ENCODE results near the gene S100A7A.
A peak's percentile ranks its signal among the peaks of the same experiment; 100 is the strongest.

S100A7A gene

DNA sequence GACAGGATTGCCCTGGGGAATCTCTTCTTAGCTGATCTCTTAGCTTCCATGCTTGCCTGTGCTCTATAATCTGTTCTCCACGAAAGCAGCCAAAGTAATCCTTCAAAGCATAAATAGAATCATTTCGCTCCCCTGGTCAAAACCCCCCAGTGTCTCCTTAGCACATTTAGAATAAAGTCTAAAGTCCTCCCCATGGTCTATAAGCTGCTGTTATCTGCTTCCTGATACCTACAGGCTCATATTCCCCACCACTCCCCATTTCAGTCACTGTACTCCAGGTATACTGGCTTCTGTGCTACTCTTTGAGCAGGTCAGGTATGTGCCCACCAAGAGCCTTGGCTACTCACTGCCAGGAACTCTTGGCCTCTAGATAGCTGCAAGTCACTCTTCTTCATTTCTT, 43.7 kb upstream of the S100A7A start:
- TF ChIP-seq, protein P1, sequence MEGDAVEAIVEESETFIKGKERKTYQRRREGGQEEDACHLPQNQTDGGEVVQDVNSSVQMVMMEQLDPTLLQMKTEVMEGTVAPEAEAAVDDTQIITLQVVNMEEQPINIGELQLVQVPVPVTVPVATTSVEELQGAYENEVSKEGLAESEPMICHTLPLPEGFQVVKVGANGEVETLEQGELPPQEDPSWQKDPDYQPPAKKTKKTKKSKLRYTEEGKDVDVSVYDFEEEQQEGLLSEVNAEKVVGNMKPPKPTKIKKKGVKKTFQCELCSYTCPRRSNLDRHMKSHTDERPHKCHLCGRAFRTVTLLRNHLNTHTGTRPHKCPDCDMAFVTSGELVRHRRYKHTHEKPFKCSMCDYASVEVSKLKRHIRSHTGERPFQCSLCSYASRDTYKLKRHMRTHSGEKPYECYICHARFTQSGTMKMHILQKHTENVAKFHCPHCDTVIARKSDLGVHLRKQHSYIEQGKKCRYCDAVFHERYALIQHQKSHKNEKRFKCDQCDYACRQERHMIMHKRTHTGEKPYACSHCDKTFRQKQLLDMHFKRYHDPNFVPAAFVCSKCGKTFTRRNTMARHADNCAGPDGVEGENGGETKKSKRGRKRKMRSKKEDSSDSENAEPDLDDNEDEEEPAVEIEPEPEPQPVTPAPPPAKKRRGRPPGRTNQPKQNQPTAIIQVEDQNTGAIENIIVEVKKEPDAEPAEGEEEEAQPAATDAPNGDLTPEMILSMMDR (IDR thresholded peaks at IDR 0.05), result no peak
- no peaks in the 10 kb centered on the region for H3K27me3 ChIP-seq

DNA sequence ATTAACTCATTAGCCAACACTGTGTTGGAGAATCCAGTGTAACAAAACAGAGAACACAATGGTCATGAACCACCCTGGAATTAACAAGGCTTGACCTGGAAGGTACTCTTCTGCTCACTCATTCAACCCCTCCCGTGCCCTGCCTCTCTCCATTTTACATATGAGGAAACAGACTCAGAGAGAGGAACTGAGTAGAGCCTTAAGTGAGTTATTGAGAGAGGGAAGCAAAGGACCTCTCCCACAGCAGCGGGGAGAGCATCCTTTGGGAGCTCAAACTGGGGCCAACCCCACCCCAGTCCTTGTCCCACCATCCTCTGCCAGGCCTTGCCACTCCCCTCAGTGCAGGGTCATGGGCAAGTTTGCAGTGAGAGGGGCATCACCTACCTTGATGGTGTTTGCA, 42.2 kb upstream of the S100A7A start:
- Histone ChIP-seq H3K4me3 (ENCODE audit: low read depth in 1 of 2, low read length in 1 of 2) (peak overlapping the region; percentile 65 to 75), H3K9me3 (no peaks in the 10 kb centered on the region), H3K36me3 (peaks cover 9% of the 10 kb centered on the region), H3K27me3 (no peaks in the 10 kb centered on the region), H3K27ac (peak overlapping the region; percentile 100), H3K4me1 (ENCODE audit: control insufficient read depth in 1 of 2, insufficient read depth in 1 of 2, low read depth in 1 of 2, low read length in 1 of 2) (peaks cover 100% of the 10 kb centered on the region in 2 experiments)
- TF ChIP-seq, protein P1 (IDR thresholded peaks at IDR 0.05), result no peak

More for the DNA sequence above, 43.7 kb upstream of the S100A7A start:
- Histone ChIP-seq H3K27ac (peak overlapping the region; percentile 100), H3K36me3 (peaks cover 9% of the 10 kb centered on the region), H3K4me1 (ENCODE audit: control insufficient read depth in 1 of 2, insufficient read depth in 1 of 2, low read depth in 1 of 2, low read length in 1 of 2) (peaks cover 100% of the 10 kb centered on the region in 2 experiments), H3K9me3 (no peaks in the 10 kb centered on the region), H3K4me3 (ENCODE audit: low read depth in 1 of 2, low read length in 1 of 2) (peak overlapping the region; percentile 36 to 65)

DNA sequence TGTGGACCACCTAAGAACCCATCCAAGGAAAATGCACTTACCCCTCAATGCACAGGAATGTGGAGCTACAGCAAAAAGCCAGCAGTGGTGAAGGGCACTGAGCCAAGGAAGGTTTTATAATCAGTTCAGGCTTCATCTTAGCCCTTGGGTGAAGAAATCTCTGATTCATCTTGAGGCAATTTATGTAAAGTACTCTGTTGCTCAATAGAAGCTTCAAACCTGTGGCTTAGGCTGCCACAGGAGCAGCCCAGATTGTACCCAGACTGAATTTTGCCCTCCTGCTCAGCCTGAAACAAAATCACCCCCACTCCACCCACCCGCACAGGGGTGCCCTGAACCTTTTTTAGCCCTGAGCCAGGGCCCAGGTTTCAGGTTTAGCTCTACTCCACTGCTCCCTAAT, 40.8 kb upstream of the S100A7A start, which contains the start of gene S100A12:
Gene S100A12 (minus strand): TSS at position 111 of the 400 bp plus-strand sequence. CDS start 1,029 bp downstream, outside the sequence.
- TF ChIP-seq, protein P1 (IDR thresholded peaks at IDR 0.05), result no peak
- peaks cover 9% of the 10 kb centered on the region for H3K36me3 ChIP-seq
- H3K9me3 ChIP-seq, result no peaks in the 10 kb centered on the region
- peaks cover 92 to 94% of the 10 kb centered on the region in 2 experiments for H3K4me1 ChIP-seq (ENCODE audit: control insufficient read depth in 1 of 2, insufficient read depth in 1 of 2, low read depth in 1 of 2, low read length in 1 of 2)
- H3K27me3 ChIP-seq, result no peaks in the 10 kb centered on the region
- peak within 1 kb of the TSS; percentile 100 for H3K27ac ChIP-seq
- H3K4me3 ChIP-seq (ENCODE audit: low read depth in 1 of 2, low read length in 1 of 2), result peak within 1 kb of the TSS; percentile 65 to 75

DNA sequence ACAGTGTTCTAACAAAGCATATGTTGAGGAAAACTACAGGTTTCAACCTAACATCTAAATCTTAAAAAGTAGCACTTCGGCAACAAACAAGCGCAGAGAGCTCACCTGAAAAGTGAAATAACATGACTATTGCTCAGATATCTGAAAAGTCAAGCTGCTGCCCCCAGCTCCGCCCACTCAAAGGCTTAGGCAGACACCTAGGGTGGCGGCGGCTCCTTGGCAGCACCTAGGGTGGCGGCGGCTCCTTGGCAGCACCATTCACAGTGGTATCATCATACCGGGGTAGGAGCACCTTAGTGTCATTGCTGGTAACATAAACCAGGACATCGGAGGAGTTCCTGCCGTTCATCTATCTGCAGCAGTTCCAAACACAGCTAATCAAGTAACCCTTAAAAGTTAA, 36.7 kb upstream of the S100A7A start:
- Histone ChIP-seq H3K4me1 (ENCODE audit: control insufficient read depth in 1 of 2, insufficient read depth in 1 of 2, low read depth in 1 of 2, low read length in 1 of 2) (peaks cover 71 to 74% of the 10 kb centered on the region in 2 experiments), H3K4me3 (ENCODE audit: low read depth in 1 of 2, low read length in 1 of 2) (no peak overlapping the region), H3K27me3 (no peaks in the 10 kb centered on the region), H3K27ac (peak overlapping the region; percentile 100), H3K9me3 (no peaks in the 10 kb centered on the region), H3K36me3 (no peaks in the 10 kb centered on the region)
- TF ChIP-seq, protein P1 (IDR thresholded peaks at IDR 0.05), result no peak

DNA sequence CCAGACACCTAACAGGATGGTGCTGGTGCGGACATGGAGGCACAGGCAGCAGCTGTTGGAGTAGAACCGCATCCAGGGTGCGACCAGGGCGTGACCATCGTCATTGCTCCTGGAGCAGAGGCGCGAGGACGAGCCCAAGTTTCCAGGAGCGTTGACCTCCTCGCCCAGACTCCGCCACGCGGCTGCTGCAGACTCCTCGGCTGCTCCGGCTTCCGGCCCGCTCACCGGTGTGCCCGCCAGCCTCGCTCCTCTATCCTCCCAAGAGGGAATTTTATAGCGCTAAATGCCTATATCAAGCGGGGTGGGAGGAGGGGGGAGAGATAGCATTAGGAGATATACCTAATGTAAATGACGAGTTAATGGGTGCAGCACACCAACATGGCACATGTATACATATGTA, 35.6 kb upstream of the S100A7A start:
- H3K9me3 ChIP-seq, result no peaks in the 10 kb centered on the region
- no peak overlapping the region for H3K27ac ChIP-seq
- H3K36me3 ChIP-seq, result no peaks in the 10 kb centered on the region
- TF ChIP-seq, protein P1 (IDR thresholded peaks at IDR 0.05), result no peak
- peaks cover 71 to 74% of the 10 kb centered on the region in 2 experiments for H3K4me1 ChIP-seq (ENCODE audit: control insufficient read depth in 1 of 2, insufficient read depth in 1 of 2, low read depth in 1 of 2, low read length in 1 of 2)
- no peaks in the 10 kb centered on the region for H3K27me3 ChIP-seq
- no peak overlapping the region for H3K4me3 ChIP-seq (ENCODE audit: low read depth in 1 of 2, low read length in 1 of 2)
